Thoracic aorta (tissue), 2 donors: Measurements from ENCODE around the gene FARS2. TPM values are rescaled to one million over a fixed set of nuclear protein-coding genes. Genes with fewer than 3 reads are reported as not detected.

Experiments
- ATAC-seq: fragments of 150-250 bp; one replicate; pipeline ENCODE4 v1.8.0; 2017; ENCODE audit warnings: low read depth; ENCODE audit not compliant: insufficient number of reproducible peaks, low FRiP score
- DNase-seq: peaks from one replicate; pipeline ENCODE4 v3.0.0-alpha.2; 2020; ENCODE audit warnings: low spot score
- H3K27ac ChIP-seq, 2 donors: fragments of 200-600 bp; sonication (generic); 1 replicate in 1 of 2; 2 replicates in 1 of 2; pipeline ENCODE4 v1.5.1; 2016; ENCODE audit warnings: mild to moderate bottlenecking in 2 of 2, moderate library complexity in 2 of 2
- H3K27me3 ChIP-seq: fragments of 200-600 bp; sonication (generic); replicated peaks from 2 replicates; pipeline ENCODE4 v1.6.0; 2016; ENCODE audit warnings: mild to moderate bottlenecking; ENCODE audit not compliant: insufficient read depth
- H3K36me3 ChIP-seq: fragments of 200-600 bp; sonication (generic); one replicate; pipeline ENCODE4 v1.5.1; 2016
- H3K4me1 ChIP-seq, 2 donors: fragments of 200-600 bp; sonication (generic); 1 replicate in 1 of 2; 2 replicates in 1 of 2; pipeline versions ENCODE4 v1.5.1 to v1.6.0; 2016; ENCODE audit warnings: low read depth in 2 of 2, mild to moderate bottlenecking in 1 of 2; ENCODE audit not compliant: control insufficient read depth in 1 of 2
- H3K4me3 ChIP-seq: fragments of 200-600 bp; sonication (generic); 2 replicates; pipeline ENCODE4 v1.5.1; 2016; ENCODE audit warnings: mild to moderate bottlenecking
- H3K9me3 ChIP-seq: fragments of 200-600 bp; sonication (generic); 2 replicates; pipeline ENCODE4 v1.5.1; 2016
- total RNA-seq, 2 donors: library from RNA; depleted of rRNA; stranded (reverse); fragments of >200 nt; gene quantifications; one replicate each; pipeline versions ENCODE4 v1.1.0 to v1.2.3, GENCODE V29; 2016
- TF ChIP-seq, protein P1 (sequence below): fragments of 200-600 bp; sonication (generic); IDR thresholded peaks from one replicate; pipeline ENCODE4 v1.5.1; 2019; ENCODE audit warnings: antibody characterized with exemption

The FARS2 gene
- 10 to 100 TPM; 10.4 to 11.6 TPM for total RNA-seq

DNA sequence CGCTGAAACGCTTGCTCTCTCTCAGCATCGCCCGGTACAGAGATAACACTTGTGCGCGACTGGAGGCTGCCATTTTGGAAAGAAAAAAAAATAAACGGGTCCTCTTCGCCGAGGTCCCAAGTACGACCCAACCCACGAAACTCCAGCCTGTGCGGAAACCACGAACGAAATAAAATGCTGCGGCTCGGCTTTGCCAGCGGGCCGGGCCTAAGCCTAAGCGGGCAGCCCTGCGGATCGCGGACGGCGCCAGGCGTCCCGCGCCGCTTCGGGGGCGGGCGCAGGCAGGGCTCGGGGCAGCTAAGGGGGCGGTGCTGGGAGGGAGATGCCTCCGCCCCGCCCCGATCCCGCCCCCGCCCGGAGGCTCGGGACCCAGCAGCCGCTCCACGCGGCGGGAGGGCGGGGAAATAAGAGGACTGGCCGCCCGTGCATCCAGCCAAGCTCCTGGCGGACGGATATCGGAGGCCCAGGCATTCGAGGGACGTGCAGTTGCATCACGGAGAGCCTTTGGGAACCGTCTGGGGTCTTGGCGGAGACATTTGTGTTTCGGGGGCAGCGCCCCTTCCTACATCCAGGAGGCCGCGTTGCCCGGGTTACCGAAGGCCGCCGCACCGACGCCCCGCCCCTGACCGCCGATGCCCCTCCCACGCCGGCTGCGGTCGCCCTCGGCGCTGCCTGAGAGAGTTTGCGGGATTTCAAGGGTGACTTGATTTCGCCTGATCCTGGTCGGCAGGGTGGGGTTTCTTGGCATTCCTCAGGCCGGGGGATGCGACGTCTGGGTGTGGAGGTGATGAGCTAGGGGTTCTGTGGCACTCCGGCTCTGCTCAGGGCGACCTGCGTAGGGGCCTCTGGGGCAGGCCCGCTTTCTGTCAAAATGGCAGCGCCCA is at the start of gene FARS2, which contains the start of gene LYRM4:
Gene FARS2, plus strand, starts transcription at position 853 of the 884 bp plus-strand sequence.
Gene LYRM4, minus strand, starts transcription at position 290 of the 884 bp plus-strand sequence. Its CDS starts 217 bp downstream, at position 73.
- peak within 1 kb of the TSS; percentile 79 for H3K4me3 ChIP-seq
- peak; percentile 50 for DNase-seq
- peak; percentile 97 for ATAC-seq
- H3K27ac ChIP-seq, result peak within 1 kb of the TSS; percentile 92 to 100
- no peaks in the 10 kb centered on the region for H3K27me3 ChIP-seq
- H3K9me3 ChIP-seq, result no peaks in the 10 kb centered on the region
- peaks cover 14 to 21% of the 10 kb centered on the region in 2 donors for H3K4me1 ChIP-seq
- H3K36me3 ChIP-seq, result no peaks in the 10 kb centered on the region
- TF ChIP-seq, protein P1, sequence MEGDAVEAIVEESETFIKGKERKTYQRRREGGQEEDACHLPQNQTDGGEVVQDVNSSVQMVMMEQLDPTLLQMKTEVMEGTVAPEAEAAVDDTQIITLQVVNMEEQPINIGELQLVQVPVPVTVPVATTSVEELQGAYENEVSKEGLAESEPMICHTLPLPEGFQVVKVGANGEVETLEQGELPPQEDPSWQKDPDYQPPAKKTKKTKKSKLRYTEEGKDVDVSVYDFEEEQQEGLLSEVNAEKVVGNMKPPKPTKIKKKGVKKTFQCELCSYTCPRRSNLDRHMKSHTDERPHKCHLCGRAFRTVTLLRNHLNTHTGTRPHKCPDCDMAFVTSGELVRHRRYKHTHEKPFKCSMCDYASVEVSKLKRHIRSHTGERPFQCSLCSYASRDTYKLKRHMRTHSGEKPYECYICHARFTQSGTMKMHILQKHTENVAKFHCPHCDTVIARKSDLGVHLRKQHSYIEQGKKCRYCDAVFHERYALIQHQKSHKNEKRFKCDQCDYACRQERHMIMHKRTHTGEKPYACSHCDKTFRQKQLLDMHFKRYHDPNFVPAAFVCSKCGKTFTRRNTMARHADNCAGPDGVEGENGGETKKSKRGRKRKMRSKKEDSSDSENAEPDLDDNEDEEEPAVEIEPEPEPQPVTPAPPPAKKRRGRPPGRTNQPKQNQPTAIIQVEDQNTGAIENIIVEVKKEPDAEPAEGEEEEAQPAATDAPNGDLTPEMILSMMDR, result peak; percentile 55

DNA sequence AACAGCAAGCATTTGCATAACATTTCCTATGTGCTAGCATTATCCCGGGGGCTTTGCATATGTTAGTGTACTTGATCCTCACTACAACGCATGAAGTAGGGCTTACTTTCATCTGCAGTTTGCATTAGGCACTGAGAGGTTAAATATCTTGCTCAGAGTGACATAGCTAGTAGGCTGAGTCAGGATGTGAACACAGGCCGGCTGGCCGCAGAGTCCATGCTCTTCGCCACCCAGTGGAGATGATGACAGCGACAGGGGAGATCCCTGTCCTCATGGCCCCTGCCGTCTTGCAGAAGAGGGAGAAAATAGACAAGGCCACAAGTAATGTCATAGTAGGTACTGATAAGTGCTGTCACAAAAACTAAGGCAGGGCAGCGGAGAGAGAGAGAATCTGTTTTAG is 47.5 kb upstream of the FARS2 start:
- no peak for ATAC-seq
- DNase-seq, result no peak
- H3K4me3 ChIP-seq, result no peak overlapping the region
- no peaks in the 10 kb centered on the region for H3K27me3 ChIP-seq
- peaks cover 6 to 48% of the 10 kb centered on the region in 2 donors for H3K4me1 ChIP-seq
- H3K36me3 ChIP-seq, result no peaks in the 10 kb centered on the region
- H3K27ac ChIP-seq, result peak overlapping the region in 1 of 2 donors; percentile 23
- TF ChIP-seq, protein P1, result peak; percentile 35
- no peaks in the 10 kb centered on the region for H3K9me3 ChIP-seq

DNA sequence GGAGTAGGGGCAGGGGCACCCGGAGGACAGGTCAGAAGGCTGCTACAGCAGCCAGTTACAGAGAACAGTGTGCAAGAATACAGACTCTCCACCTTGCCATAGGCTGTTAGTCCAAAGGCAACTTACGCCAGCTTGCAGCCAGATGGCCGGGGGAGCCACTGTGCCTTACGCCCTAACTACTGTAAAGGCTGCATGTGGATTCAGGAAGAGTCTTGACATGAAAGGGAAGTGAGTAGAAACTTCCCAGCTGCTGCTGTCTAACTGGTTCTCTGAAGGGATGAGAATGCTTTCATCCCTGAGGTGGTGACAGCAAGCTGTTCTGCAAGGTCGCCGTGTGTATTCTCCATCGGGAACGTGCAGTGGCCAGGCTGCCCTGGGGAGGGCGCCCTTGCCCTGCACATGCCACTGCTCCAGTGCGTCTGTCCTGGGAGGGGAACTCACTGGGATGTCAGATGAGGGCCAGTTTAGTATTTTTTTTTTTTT is 46.7 kb upstream of the FARS2 start:
- H3K27me3 ChIP-seq, result no peaks in the 10 kb centered on the region
- TF ChIP-seq, protein P1, result peak; percentile 76
- peaks cover 12 to 52% of the 10 kb centered on the region in 2 donors for H3K4me1 ChIP-seq
- DNase-seq (no peak), ATAC-seq (peak; percentile 82)
- peak overlapping the region; percentile 9 to 23 for H3K27ac ChIP-seq
- H3K36me3 ChIP-seq, result no peaks in the 10 kb centered on the region
- peak overlapping the region; percentile 37 for H3K4me3 ChIP-seq
- H3K9me3 ChIP-seq, result no peaks in the 10 kb centered on the region

DNA sequence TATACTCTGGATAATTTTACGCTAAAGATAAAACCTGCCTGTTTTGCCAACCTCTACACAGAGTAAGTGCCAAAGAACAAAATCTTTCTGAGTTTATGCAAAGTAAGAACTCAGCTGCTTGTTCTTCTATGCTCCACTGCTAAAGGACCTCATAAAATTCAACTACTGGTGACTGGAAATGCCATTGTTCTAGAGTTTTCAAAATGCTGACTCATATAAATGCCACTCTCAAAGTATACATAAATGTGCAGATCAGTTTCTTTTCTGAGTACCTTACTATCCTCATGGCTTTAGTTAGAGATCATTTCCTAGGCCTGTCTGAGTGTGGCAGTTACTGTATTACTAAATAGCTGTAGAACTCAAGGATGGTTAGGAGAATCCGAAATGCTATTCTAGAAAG is 46.2 kb upstream of the FARS2 start:
- peak overlapping the region in 1 of 2 donors; percentile 2 for H3K27ac ChIP-seq
- peaks cover 15 to 57% of the 10 kb centered on the region in 2 donors for H3K4me1 ChIP-seq
- no peaks in the 10 kb centered on the region for H3K36me3 ChIP-seq
- TF ChIP-seq, protein P1, result no peak
- H3K27me3 ChIP-seq, result no peaks in the 10 kb centered on the region
- H3K9me3 ChIP-seq, result no peaks in the 10 kb centered on the region
- ATAC-seq (peak; percentile 12), DNase-seq (no peak)
- H3K4me3 ChIP-seq, result no peak overlapping the region

DNA sequence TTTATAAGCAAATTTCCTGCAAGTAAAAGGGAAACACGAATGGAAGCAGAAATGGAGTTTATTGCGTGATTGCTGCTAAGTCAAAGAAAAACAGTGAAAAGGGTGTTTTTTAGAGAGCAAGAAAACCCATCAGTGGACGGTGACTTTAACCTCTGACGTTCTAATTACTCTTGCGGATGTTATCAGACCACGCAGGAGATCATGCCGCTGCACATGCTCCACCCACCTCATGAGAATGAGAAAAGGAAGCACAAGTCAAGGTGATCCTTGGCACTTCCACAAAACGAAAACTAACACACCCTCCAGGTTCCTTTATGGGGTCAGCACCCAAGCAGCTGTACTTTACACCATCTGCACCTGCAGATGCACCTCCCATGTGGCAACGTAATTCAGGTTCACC is 45.5 kb upstream of the FARS2 start:
- ATAC-seq (no peak), DNase-seq (no peak)
- TF ChIP-seq, protein P1, result no peak
- no peaks in the 10 kb centered on the region for H3K27me3 ChIP-seq
- H3K4me1 ChIP-seq, result peaks cover 15 to 57% of the 10 kb centered on the region in 2 donors
- H3K4me3 ChIP-seq, result no peak overlapping the region
- no peaks in the 10 kb centered on the region for H3K9me3 ChIP-seq
- no peak overlapping the region for H3K27ac ChIP-seq
- H3K36me3 ChIP-seq, result no peaks in the 10 kb centered on the region
